Suprapubic skin (tissue), 4 donors: Measurements from ENCODE around the gene EMSY. TPM values are rescaled to one million over a fixed set of nuclear protein-coding genes. Genes with fewer than 3 reads are reported as not detected.

Experiments used
- DNase-seq, 2 donors: peaks; one replicate each; pipeline ENCODE4 v3.0.0-alpha.2; 2019; ENCODE audit warnings: low spot score in 2 of 2
- H3K27ac ChIP-seq: fragments of 200-600 bp; sonication (generic); one replicate; pipeline ENCODE4 v1.5.1; 2019
- H3K27me3 ChIP-seq: fragments of 200-600 bp; sonication (generic); one replicate; pipeline ENCODE4 v1.5.1; 2019
- H3K36me3 ChIP-seq: fragments of 200-600 bp; sonication (generic); one replicate; pipeline ENCODE4 v1.5.1; 2019
- H3K4me1 ChIP-seq: fragments of 200-600 bp; sonication (generic); one replicate; pipeline ENCODE4 v1.5.1; 2019
- H3K4me3 ChIP-seq: fragments of 200-600 bp; sonication (generic); one replicate; pipeline ENCODE4 v1.5.1; 2019; ENCODE audit warnings: mild to moderate bottlenecking
- H3K9me3 ChIP-seq: fragments of 200-600 bp; sonication (generic); one replicate; pipeline ENCODE4 v1.5.1; 2019
- EP300 ChIP-seq: sonication (generic); formaldehyde crosslinking; IDR thresholded peaks from one replicate; pipeline ENCODE4 v1.6.1; 2017; ENCODE audit warnings: antibody characterized with exemption
- POLR2A ChIP-seq, 2 donors: fragments of 450-650 bp; IDR thresholded peaks; one replicate each; pipeline ENCODE4 v1.6.1; 2017; ENCODE audit warnings: antibody characterized with exemption in 2 of 2, mild to moderate bottlenecking in 2 of 2, moderate library complexity in 2 of 2
- POLR2AphosphoS5 ChIP-seq, 3 donors: sonication (generic); formaldehyde crosslinking; IDR thresholded peaks; one replicate each; pipeline ENCODE4 v1.6.1; 2017; ENCODE audit warnings: antibody characterized with exemption in 3 of 3
- WGBS: methylation state at CpG from one replicate; pipeline ENCODE4 v1.1.5; 2018; 5-methylcytosine and 5-hydroxymethylcytosine counted together
- total RNA-seq, 4 donors: library from RNA; depleted of rRNA; stranded (reverse); fragments of >200 nt; gene quantifications; one replicate each; pipeline ENCODE4 v1.1.0, GENCODE V29; 2016
- TF ChIP-seq, protein P1 (sequence below), 2 donors: fragments of 200-600 bp in 1 of 2; fragments of 450-650 bp in 1 of 2; sonication (generic) in 1 of 2; IDR thresholded peaks; one replicate each; pipeline ENCODE4 v1.5.1; 2016 to 2019; ENCODE audit warnings: antibody characterized with exemption in 2 of 2, mild to moderate bottlenecking in 1 of 2, moderate library complexity in 1 of 2

Gene EMSY
- total RNA-seq, 4 donors from 2014 or later: 32.2 to 36.8 (median 33.2) TPM

DNA sequence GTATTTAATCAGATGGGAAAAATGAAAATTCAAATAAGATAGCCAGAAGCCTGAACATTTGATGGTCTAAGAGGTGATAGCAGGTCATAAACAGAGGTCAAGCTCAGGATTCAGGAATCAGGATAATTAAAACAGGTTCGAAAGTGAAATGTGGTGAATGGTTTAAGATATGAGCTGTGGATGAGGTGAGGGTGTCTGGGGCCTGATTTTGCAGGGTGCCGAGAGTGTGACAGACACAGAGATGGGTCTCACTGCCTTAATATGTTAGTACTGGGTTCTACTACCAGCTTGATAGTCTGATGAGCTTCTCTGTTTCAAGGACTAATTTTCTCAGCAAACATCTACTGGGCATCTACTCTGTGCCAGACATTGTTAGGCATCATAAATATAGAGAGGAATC lies 19.9 kb upstream of the EMSY start:
- 90% methylated on average over 2 of the region's 2 CpGs for WGBS

GRCh38 chr11:76426660-76427059 lies 18.2 kb upstream of the EMSY start:
- no peak for TF ChIP-seq POLR2A (IDR thresholded peaks at IDR 0.05)
- TF ChIP-seq EP300: no peak
- TF ChIP-seq, protein P1, sequence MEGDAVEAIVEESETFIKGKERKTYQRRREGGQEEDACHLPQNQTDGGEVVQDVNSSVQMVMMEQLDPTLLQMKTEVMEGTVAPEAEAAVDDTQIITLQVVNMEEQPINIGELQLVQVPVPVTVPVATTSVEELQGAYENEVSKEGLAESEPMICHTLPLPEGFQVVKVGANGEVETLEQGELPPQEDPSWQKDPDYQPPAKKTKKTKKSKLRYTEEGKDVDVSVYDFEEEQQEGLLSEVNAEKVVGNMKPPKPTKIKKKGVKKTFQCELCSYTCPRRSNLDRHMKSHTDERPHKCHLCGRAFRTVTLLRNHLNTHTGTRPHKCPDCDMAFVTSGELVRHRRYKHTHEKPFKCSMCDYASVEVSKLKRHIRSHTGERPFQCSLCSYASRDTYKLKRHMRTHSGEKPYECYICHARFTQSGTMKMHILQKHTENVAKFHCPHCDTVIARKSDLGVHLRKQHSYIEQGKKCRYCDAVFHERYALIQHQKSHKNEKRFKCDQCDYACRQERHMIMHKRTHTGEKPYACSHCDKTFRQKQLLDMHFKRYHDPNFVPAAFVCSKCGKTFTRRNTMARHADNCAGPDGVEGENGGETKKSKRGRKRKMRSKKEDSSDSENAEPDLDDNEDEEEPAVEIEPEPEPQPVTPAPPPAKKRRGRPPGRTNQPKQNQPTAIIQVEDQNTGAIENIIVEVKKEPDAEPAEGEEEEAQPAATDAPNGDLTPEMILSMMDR (IDR thresholded peaks at IDR 0.05): no peak
- H3K27me3 ChIP-seq: no peaks in the 10 kb centered on the region
- H3K4me3 ChIP-seq: no peak overlapping the region
- H3K36me3 ChIP-seq: no peaks in the 10 kb centered on the region
- no peak overlapping the region for H3K27ac ChIP-seq
- no peaks in the 10 kb centered on the region for H3K4me1 ChIP-seq
- no peaks in the 10 kb centered on the region for H3K9me3 ChIP-seq
- DNase-seq: no peak

More for the DNA sequence above, 19.9 kb upstream of the EMSY start:
- no peak for DNase-seq
- Histone ChIP-seq H3K27ac (no peak overlapping the region), H3K4me3 (no peak overlapping the region), H3K27me3 (no peaks in the 10 kb centered on the region), H3K9me3 (no peaks in the 10 kb centered on the region), H3K4me1 (no peaks in the 10 kb centered on the region), H3K36me3 (no peaks in the 10 kb centered on the region)
- TF ChIP-seq, protein P1 (IDR thresholded peaks at IDR 0.05): no peak
- TF ChIP-seq EP300: no peak
- no peak for TF ChIP-seq POLR2AphosphoS5 (IDR thresholded peaks at IDR 0.05)
- no peak for TF ChIP-seq POLR2A (IDR thresholded peaks at IDR 0.05)

DNA sequence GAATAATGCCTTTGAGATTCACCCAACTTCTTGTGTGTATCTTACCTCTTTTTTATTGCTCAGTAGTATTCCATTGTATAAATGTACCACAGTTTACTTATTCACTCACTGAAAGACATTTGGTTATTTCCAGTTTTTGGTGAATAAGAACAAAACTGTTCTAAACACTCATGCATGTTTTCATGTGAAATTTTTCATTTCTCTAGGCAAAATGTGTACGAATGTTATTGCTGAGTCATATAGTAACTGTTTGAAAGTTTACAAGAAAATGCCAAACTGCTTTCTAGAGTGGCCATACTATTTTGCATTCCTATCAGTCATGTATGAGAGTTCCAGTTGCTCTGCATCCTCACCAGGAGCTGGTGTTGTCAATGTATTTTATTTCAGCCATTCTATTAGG lies 8.8 kb upstream of the EMSY start:
- Histone ChIP-seq H3K36me3 (no peaks in the 10 kb centered on the region), H3K27ac (no peak overlapping the region), H3K9me3 (no peaks in the 10 kb centered on the region), H3K27me3 (no peaks in the 10 kb centered on the region), H3K4me3 (no peak overlapping the region), H3K4me1 (no peaks in the 10 kb centered on the region)
- WGBS: 87% methylated on average over 1 of the region's 1 CpG
- no peak for DNase-seq
- no peak for TF ChIP-seq EP300
- TF ChIP-seq POLR2A (IDR thresholded peaks at IDR 0.05): no peak
- TF ChIP-seq, protein P1 (IDR thresholded peaks at IDR 0.05): no peak
- no peak for TF ChIP-seq POLR2AphosphoS5 (IDR thresholded peaks at IDR 0.05)

DNA sequence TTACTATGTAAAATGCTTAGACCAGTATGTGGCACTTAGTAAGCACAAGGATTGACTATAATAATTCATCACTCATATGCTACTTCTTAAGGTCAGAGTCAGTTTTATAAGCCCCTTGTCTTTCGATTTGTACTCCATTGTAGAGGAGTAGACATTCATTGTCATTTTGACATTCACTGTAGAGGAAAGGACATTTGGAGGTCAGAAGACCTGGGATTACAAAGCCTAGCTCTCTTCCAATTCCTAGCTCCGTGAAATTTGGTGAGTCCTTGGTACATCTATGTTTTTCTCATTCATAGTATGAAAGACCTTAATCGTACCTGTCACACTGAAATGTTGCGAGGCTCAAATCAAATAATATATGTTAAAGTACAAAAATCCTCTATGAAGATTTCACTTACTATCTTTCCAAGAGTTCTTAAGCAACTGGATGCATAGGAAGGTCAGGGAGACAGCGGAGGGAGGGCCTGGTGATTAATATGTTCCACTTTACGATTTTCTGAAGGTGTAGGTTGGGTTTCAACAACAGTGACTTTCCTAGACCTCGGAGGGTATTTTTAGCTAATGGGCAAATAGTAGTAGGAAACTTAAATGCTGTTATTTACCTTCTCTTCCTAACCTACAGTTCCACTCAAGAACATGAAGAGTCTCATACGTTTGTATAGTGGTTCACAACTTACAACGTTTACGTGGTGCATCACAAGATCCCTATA lies 1.4 kb upstream of the EMSY start:
- TF ChIP-seq EP300 (no peak), POLR2AphosphoS5 (IDR thresholded peaks at IDR 0.05) (no peak), POLR2A (IDR thresholded peaks at IDR 0.05) (no peak)
- TF ChIP-seq, protein P1 (IDR thresholded peaks at IDR 0.05): no peak
- Histone ChIP-seq H3K27me3 (no peaks in the 10 kb centered on the region), H3K4me1 (peaks cover 22% of the 10 kb centered on the region), H3K9me3 (no peaks in the 10 kb centered on the region), H3K36me3 (peaks cover 5% of the 10 kb centered on the region), H3K4me3 (peak overlapping the region; percentile 95), H3K27ac (no peak overlapping the region)
- WGBS: 34% methylated on average over 10 of the region's 10 CpGs
- no peak for DNase-seq

GRCh38 chr11:76444065-76444383 lies 794 bp upstream of the EMSY start:
- 0% methylated on average over 10 of the region's 10 CpGs for WGBS
- TF ChIP-seq POLR2A (IDR thresholded peaks at IDR 0.05) (no peak), EP300 (no peak), POLR2AphosphoS5 (IDR thresholded peaks at IDR 0.05) (no peak)
- TF ChIP-seq, protein P1 (IDR thresholded peaks at IDR 0.05): no peak

More at GRCh38 chr11:76444065-76444383, 794 bp upstream of the EMSY start:
- H3K9me3 ChIP-seq: no peaks in the 10 kb centered on the region
- H3K4me3 ChIP-seq: peak overlapping the region; percentile 95
- peaks cover 8% of the 10 kb centered on the region for H3K36me3 ChIP-seq
- DNase-seq: no peak
- H3K4me1 ChIP-seq: peaks cover 22% of the 10 kb centered on the region
- H3K27ac ChIP-seq: peak overlapping the region; percentile 86
- H3K27me3 ChIP-seq: no peaks in the 10 kb centered on the region
